GM18861 (cell line): Measurements from ENCODE around the gene DIRAS2.
"Not testable (repeated sequence)": the region's sequence is repeated elsewhere in the genome, so short reads cannot be mapped to it uniquely, and the experiment has no call there.

Source experiments
- ATAC-seq: cut with Tn5 transposase; IDR thresholded peaks from one replicate; pipeline ENCODE4 v1.9.1; 2021; ENCODE audit not compliant: unreplicated experiment

The DIRAS2 gene

DNA sequence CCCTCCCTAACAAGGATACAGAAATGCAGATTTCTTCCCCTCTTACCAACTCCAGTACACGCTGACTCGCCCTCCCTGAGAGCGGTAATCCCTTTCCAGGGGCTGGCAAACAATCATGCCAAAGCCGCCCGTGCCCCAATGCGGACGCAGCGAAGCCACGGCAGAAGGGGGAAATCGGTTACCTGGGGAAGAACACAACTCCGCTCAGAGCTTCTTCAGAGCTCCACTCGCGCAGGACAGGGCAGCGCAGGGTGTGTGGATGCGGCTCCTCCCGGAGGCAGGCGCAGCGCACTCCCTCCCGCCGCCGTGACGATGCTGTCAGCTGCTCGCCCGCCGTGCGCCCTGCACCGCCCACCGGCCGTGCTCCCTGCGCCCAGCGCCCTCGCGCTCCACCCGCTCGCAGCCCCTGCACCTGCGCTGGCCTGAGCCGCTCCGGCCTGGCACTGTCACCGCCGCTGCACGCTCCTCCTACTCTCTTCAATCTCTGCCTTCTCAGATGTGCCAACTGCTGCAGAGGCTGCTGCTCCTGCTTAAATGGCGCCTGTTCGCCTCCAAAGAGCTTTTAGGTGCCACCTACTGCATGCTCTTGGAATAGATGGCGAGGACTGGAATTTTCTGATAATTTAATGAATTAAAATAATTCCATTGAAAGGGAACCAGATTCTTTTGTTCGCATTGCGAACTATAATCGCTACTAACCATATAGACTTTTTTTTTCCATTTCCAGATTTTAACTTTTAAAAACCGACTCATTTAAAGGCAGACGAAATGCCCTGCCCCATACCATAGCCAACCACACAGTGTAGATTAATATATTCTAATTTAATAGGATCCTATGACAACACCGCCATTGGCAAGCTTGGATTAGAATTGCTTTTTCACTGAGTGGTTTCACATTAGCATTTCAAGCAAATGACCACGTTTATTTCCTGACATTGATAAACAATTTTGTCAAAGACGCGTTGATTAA lies at the start of gene DIRAS2:
Gene DIRAS2, minus strand, starts transcription at position 255 of the 970 bp plus-strand sequence. CDS start 28,997 bp downstream, outside the sequence.
- ATAC-seq = no peak

DNA sequence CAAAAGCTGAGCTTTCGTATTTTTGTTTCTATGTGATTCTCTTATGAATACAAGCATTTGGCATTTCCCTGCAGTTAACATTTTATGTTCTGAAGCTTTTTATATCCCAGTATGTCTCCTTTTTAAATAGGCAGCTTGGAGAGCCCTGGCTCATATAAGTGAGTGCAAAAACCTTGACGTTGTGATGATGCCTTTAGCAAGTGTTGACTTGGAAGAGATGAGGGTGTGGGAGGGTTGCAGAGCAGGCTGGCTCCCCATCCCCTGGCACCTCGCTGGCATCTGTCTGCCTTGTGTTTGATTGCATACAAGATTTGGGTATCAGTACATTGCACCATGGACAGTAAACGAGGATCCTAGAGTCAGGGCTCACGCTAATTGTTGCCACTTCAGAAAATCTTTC lies 42.1 kb upstream of the DIRAS2 start:
- ATAC-seq = no peak

DNA sequence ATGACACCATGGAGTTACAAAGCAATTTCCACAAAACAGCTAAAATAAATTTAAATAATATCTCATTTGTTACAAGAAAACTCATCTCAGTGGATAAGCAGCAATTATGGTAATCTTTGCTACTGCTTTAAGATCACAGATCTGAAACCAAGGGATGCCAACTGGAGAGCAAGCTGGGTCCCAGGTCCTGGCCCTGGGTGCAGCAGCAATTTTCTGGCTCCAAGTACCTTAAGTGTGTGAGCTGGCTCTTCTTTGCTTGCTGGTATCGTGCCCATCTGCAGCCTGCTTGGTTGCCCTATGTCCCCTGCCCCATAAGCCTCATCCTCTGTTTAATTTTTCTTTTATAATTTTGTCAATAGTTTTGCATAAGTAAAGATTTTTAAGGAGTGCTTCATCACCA lies 41.5 kb upstream of the DIRAS2 start:
- no peak for ATAC-seq

- ATAC-seq = no peak
Observed at GRCh38 chr9:90680534-90680933, 37.9 kb upstream of the DIRAS2 start.

- ATAC-seq = no peak
Observed at GRCh38 chr9:90665072-90665471, 22.4 kb upstream of the DIRAS2 start.

GRCh38 chr9:90659650-90660364 lies 17.2 kb upstream of the DIRAS2 start:
- ATAC-seq = no peak

DNA sequence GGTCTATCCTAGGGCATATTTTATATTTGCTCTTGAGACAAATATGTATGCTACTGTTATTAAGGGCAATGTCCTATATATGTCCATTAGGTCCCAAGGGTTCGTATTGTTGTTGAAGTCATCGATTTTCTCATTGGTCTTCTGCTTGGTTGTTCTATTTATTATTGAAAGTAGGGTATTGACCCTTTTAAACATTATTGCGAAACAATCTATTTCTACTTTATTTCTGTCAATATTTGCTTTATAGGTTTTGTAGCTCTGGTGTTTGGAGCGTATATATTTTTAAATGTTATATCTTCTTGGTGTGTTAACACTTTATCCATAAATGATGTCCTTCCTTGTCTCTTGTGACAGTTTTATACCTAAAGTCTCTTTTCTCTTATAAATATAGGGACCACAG lies 16.2 kb upstream of the DIRAS2 start:
- ATAC-seq = no peak

- ATAC-seq = no peak
Observed at GRCh38 chr9:90658181-90658580, 15.6 kb upstream of the DIRAS2 start.

- ATAC-seq = not testable (repeated sequence)
Observed at GRCh38 chr9:90656876-90657275, 14.3 kb upstream of the DIRAS2 start.

DNA sequence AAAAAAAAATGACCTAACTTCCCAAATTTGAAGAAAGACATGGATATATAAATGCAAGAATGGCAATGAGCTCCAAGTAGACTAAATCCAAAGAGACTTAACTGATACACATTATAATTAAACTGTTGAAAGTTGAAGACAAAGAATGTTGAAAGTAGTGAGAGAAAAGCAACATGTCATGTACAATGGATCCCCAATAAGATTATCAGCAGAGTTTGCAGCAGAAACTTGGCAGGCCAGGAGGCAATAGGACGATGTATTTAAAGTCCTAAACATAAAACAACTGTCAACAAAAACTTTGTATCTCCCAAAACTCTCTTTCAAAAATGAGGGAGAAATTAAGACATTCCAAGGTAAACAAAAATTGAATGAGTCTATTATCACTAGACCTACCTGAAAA lies 8.6 kb upstream of the DIRAS2 start:
- no peak for ATAC-seq

GRCh38 chr9:90647843-90648242 lies 5.2 kb upstream of the DIRAS2 start:
- no peak for ATAC-seq

- no peak for ATAC-seq
Observed at GRCh38 chr9:90645721-90646120, 3.1 kb upstream of the DIRAS2 start.

DNA sequence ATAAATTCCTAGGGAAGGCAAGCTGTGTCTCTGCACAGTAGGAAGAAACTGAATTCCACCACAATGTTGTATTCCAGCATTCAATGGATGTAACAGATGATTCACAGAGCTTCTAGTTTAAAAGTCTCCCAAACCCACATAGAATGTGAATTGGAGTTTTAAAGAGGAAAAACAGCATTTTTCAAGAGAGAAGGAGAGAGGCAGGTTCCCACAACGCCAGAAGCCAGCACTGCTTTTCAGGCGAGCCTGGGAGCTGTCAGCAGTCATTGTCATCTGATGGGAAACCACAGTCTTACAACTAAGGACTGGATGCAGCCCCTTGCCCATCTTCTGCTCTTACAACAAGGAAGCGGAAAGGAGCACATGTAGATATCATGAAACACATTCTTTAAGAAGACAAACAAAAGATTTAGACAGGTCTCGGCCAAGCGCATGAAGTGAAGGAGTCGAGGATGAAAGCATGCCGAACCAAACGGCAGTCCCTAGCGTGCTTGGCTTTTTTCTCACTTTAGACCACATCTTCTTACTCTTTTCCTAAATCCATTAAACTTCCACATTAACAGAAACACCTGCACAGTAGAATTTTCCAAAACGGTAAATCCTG lies 638 bp downstream of the DIRAS2 start:
- no peak for ATAC-seq

- ATAC-seq = no peak
Observed at GRCh38 chr9:90641086-90641485, 1.5 kb downstream of the DIRAS2 start.

DNA sequence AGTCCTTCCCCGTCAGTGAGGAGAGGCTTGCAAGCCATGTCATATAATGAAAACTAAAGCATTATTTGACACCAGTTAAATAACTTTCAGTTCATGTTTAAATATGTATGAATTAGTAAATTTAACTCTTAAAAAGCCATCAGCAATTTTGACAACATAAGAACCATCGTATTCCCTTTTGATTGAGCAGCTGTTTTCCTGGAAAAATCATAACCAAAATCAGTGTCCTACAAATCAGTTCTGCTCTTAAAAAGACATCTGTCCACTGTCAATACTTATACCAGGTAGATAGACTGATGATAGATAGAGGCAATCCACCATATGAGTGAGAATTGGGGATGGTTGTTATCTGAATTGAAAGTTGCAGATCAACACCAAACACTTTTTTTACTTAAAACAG lies 2.3 kb downstream of the DIRAS2 start:
- no peak for ATAC-seq

GRCh38 chr9:90637626-90638025 lies 5.0 kb downstream of the DIRAS2 start:
- no peak for ATAC-seq

- ATAC-seq = no peak
Observed at GRCh38 chr9:90632647-90633207, 9.9 kb downstream of the DIRAS2 start.

GRCh38 chr9:90631964-90632363 lies 10.7 kb downstream of the DIRAS2 start:
- ATAC-seq = no peak

GRCh38 chr9:90629991-90630390 lies 12.6 kb downstream of the DIRAS2 start:
- no peak for ATAC-seq

DNA sequence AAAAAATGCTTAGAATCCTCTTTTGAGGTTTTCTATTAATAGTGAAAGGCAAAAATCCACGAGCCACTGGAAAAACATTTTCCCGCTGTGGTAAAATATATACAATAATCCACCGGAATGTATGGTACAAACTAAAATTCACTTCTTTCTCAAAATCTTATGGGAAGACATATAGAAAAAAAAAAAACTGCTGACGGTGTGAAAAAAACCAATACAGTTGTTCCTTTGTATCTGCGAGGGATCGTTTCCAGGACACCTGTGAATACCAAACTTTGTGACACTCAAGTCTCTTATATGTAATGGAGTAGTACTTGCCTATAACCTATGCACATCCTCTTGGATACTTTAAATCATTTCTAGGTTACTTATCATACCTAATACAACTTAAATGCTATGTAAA lies 13.3 kb downstream of the DIRAS2 start:
- no peak for ATAC-seq

DNA sequence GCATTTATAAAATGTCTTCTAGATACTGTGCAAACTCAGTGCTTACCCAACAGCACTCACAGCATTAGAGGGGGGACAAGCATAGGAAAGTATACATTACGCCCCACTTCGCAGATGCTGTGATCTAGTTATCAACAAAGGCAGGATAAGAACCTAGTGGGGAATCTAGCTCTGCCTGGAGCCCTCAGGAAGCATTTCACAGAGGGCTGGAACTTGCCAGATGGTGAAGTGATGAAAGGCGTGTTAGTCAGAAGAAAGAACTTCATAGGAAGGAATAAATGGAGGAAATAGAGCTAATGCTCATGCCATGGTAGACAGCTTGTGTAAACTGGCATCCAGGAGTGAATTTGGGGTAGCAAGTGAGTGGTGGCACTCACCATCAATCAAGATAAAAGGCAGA lies 25.8 kb downstream of the DIRAS2 start:
- ATAC-seq = no peak
